Transverse colon (tissue), 4 donors: ENCODE data around the gene ZNF575.

Source experiments
- EP300 ChIP-seq: sonication (generic); formaldehyde crosslinking; IDR thresholded peaks from one replicate; pipeline ENCODE4 v1.6.1; 2017; ENCODE audit warnings: antibody characterized with exemption, low read depth
- POLR2A ChIP-seq: fragments of 450-650 bp; IDR thresholded peaks from one replicate; pipeline ENCODE4 v1.6.1; 2016; ENCODE audit warnings: antibody characterized with exemption, mild to moderate bottlenecking, moderate library complexity
- POLR2AphosphoS5 ChIP-seq, 3 donors: sonication (generic); formaldehyde crosslinking; IDR thresholded peaks; one replicate each; pipeline ENCODE4 v1.6.1; 2016; ENCODE audit warnings: antibody characterized with exemption in 3 of 3
- TF ChIP-seq, protein P1 (sequence below), 5 experiments: fragments of 200-600 bp in 3 of 5; fragments of 450-650 bp in 2 of 5; sonication (generic) in 3 of 5; IDR thresholded peaks; 1 replicate in 2 of 5; 2 replicates in 3 of 5; pipeline ENCODE4 v1.5.1; 2016 to 2017; ENCODE audit warnings: antibody characterized with exemption in 5 of 5, inconsistent platforms in 3 of 5, mild to moderate bottlenecking in 2 of 5, moderate library complexity in 1 of 5

DNA sequence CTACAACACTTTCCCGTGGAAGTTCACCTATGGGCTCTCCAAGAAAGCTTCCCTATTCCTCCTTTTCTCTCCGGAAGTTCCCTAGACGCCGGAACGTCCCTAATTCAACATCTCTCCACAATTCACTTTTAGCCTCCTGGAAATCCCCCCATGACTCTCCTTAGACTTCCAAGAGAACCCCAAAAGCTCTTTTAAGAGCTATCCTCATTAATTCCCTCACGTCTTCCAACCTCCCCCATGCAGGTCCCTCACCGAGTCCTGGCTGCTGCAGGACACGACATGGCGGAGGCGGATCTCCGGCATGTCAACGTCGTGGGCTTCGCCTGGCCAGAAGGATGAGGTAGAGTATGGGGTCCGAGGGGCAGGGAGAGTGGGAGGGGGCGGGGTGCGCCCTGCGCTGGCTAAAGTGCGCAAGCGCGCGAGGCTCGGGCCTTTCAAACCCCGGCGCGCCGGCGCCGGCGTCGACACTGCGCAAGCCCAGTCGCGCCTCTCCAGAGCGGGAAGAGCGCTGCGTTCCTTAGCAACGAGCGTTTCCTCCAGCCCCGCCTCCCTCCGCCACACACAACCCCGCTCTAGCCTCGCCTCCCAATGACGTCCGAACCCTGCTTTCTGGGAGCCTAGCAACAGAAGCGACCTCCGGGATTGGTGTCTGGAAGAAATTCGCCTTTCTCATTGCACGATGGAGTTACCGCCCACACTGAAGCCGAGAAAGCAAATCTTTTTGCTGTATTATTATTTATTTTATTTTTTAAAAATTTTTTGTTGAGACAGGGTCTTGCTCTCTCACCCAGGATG, 42.4 kb downstream of the ZNF575 start, which contains the start of the genes PINLYP and XRCC1:
- TF ChIP-seq, protein P1, sequence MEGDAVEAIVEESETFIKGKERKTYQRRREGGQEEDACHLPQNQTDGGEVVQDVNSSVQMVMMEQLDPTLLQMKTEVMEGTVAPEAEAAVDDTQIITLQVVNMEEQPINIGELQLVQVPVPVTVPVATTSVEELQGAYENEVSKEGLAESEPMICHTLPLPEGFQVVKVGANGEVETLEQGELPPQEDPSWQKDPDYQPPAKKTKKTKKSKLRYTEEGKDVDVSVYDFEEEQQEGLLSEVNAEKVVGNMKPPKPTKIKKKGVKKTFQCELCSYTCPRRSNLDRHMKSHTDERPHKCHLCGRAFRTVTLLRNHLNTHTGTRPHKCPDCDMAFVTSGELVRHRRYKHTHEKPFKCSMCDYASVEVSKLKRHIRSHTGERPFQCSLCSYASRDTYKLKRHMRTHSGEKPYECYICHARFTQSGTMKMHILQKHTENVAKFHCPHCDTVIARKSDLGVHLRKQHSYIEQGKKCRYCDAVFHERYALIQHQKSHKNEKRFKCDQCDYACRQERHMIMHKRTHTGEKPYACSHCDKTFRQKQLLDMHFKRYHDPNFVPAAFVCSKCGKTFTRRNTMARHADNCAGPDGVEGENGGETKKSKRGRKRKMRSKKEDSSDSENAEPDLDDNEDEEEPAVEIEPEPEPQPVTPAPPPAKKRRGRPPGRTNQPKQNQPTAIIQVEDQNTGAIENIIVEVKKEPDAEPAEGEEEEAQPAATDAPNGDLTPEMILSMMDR (IDR thresholded peaks at IDR 0.05) = no peak
- TF ChIP-seq POLR2A (peak; percentile 48), POLR2AphosphoS5 (IDR thresholded peaks at IDR 0.05) (peak; percentile 55 to 68 (median 56)), EP300 (no peak)
